Lung (tissue), 12 donors: Measurements from ENCODE around the gene ARID5B. TPM values are rescaled to one million over a fixed set of nuclear protein-coding genes. Genes with fewer than 3 reads are reported as not detected.
A peak's percentile ranks its signal among the peaks of the same experiment; 100 is the strongest.

ENCODE experiments used
- ATAC-seq: fragments of 200-7000 bp; cut with Tn5 transposase; one replicate; pipeline ENCODE4 v1.9.1; 2020; ENCODE audit warnings: moderate number of reproducible peaks; ENCODE audit not compliant: insufficient read depth, low FRiP score
- DNase-seq, 3 donors: peaks; one replicate each; pipeline ENCODE4 v3.0.0-alpha.2; 2013 to 2017
- H3K27ac ChIP-seq, 2 donors: one replicate each; pipeline ENCODE4 v1.5.1; 2013; ENCODE audit warnings: mild to moderate bottlenecking in 2 of 2, moderate library complexity in 2 of 2, control low read depth in 1 of 2, inconsistent platforms in 1 of 2, low read depth in 1 of 2, low read length in 1 of 2
- H3K27me3 ChIP-seq, 3 donors: one replicate each; pipeline ENCODE4 v1.5.1; 2013; ENCODE audit warnings: low read length in 2 of 3; ENCODE audit not compliant: control insufficient read depth in 3 of 3, insufficient read depth in 3 of 3
- H3K36me3 ChIP-seq, 4 donors: one replicate each; pipeline ENCODE4 v1.5.1; 2013; ENCODE audit warnings: low read length in 4 of 4, mild to moderate bottlenecking in 1 of 4, moderate library complexity in 1 of 4; ENCODE audit not compliant: control insufficient read depth in 4 of 4, insufficient read depth in 4 of 4
- H3K4me1 ChIP-seq, 5 donors: one replicate each; pipeline ENCODE4 v1.5.1; 2013; ENCODE audit warnings: low read length in 5 of 5, mild to moderate bottlenecking in 2 of 5, moderate library complexity in 1 of 5; ENCODE audit not compliant: control insufficient read depth in 5 of 5, insufficient read depth in 5 of 5
- H3K4me3 ChIP-seq: one replicate; pipeline ENCODE4 v1.5.1; 2013; ENCODE audit warnings: mild to moderate bottlenecking, control low read depth, moderate library complexity
- H3K9ac ChIP-seq, 2 donors: one replicate each; pipeline ENCODE4 v1.5.1; 2013; ENCODE audit warnings: low read length in 2 of 2, control low read depth in 1 of 2; ENCODE audit not compliant: insufficient read depth in 1 of 2
- H3K9me3 ChIP-seq, 4 donors: one replicate each; pipeline ENCODE4 v1.5.1; 2013; ENCODE audit warnings: low read length in 3 of 4, mild to moderate bottlenecking in 1 of 4, moderate library complexity in 1 of 4; ENCODE audit not compliant: control insufficient read depth in 4 of 4, insufficient read depth in 3 of 4
- WGBS, 2 donors: extraction: QIAGEN DNeasy Blood & Tissue Kit; methylation state at CpG; one replicate each; pipeline ENCODE4 v1.1.7; 2013; 5-methylcytosine and 5-hydroxymethylcytosine counted together
- polyA plus RNA-seq, 2 donors: library from polyadenylated mRNA; stranded (reverse); fragments of 200-250 nt; gene quantifications; one replicate each; pipeline ENCODE4 v1.2.1, GENCODE V29; 2013
- total RNA-seq, 2 donors: library from RNA; depleted of rRNA in 1 of 2; stranded (reverse); fragments of >200 nt in 1 of 2; gene quantifications; one replicate each; pipeline ENCODE4 v1.2.1, GENCODE V29; 2014 to 2021
- TF ChIP-seq, protein P1 (sequence below): IDR thresholded peaks from 2 replicates; pipeline ENCODE4 v1.5.1; 2012; ENCODE audit warnings: mild to moderate bottlenecking; ENCODE audit errors: control extremely low read depth, extremely low read depth
- donor health status: control.
- donor health status: control.
- donor health status: Bipolar disorder and iron deficiency.
- donor health status: healthy.
- donor health status: DM: yes; HTN: yes; CAD: no.

The ARID5B gene
- total and polyA plus RNA-seq, 4 donors: 7.8 to 95.3 (median 22.0) TPM

- TF ChIP-seq, protein P1, sequence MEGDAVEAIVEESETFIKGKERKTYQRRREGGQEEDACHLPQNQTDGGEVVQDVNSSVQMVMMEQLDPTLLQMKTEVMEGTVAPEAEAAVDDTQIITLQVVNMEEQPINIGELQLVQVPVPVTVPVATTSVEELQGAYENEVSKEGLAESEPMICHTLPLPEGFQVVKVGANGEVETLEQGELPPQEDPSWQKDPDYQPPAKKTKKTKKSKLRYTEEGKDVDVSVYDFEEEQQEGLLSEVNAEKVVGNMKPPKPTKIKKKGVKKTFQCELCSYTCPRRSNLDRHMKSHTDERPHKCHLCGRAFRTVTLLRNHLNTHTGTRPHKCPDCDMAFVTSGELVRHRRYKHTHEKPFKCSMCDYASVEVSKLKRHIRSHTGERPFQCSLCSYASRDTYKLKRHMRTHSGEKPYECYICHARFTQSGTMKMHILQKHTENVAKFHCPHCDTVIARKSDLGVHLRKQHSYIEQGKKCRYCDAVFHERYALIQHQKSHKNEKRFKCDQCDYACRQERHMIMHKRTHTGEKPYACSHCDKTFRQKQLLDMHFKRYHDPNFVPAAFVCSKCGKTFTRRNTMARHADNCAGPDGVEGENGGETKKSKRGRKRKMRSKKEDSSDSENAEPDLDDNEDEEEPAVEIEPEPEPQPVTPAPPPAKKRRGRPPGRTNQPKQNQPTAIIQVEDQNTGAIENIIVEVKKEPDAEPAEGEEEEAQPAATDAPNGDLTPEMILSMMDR: no peak
- H3K4me3 ChIP-seq: no peak overlapping the region
- H3K36me3 ChIP-seq: peaks cover 7 to 29% (median 13%) of the 10 kb centered on the region in 4 donors
- H3K4me1 ChIP-seq: peaks cover 8 to 59% (median 38%) of the 10 kb centered on the region in 5 donors
- 81 to 83% methylated on average over 5 of the region's 5 CpGs for WGBS, 2 donors
- H3K27me3 ChIP-seq: no peaks in the 10 kb centered on the region
- H3K9ac ChIP-seq: peak overlapping the region in 1 of 2 donors; percentile 75
- H3K9me3 ChIP-seq: no peaks in the 10 kb centered on the region
- H3K27ac ChIP-seq: peak overlapping the region in 1 of 2 donors; percentile 92
- DNase-seq (peak in 2 of 3 donors; percentile 60 to 68), ATAC-seq (no peak)
Measured at GRCh38 chr10:62081341-62082270, 180.1 kb downstream of the ARID5B start.

GRCh38 chr10:62082271-62082656 is 180.8 kb downstream of the ARID5B start:
- Histone ChIP-seq H3K27me3 (no peaks in the 10 kb centered on the region), H3K9ac (peak overlapping the region in 1 of 2 donors; percentile 75), H3K9me3 (no peaks in the 10 kb centered on the region), H3K36me3 (peaks cover 9 to 32% (median 14%) of the 10 kb centered on the region in 4 donors), H3K4me1 (peaks cover 6 to 53% (median 33%) of the 10 kb centered on the region in 5 donors), H3K27ac (peak overlapping the region in 1 of 2 donors; percentile 92), H3K4me3 (no peak overlapping the region)
- ATAC-seq (no peak), DNase-seq (peak in 1 of 3 donors; percentile 35)
- TF ChIP-seq, protein P1: no peak
- WGBS, 2 donors: 40 to 70% methylated on average over 1 of the region's 1 CpG

- Histone ChIP-seq H3K9ac (peak overlapping the region in 1 of 2 donors; percentile 75), H3K27me3 (no peaks in the 10 kb centered on the region), H3K4me1 (peaks cover 6 to 51% (median 33%) of the 10 kb centered on the region in 5 donors), H3K27ac (peak overlapping the region; percentile 92 to 93), H3K4me3 (no peak overlapping the region), H3K9me3 (no peaks in the 10 kb centered on the region), H3K36me3 (peaks cover 9 to 31% (median 18%) of the 10 kb centered on the region in 4 donors)
- peak; percentile 53 to 87 (median 84) for DNase-seq
- WGBS, 2 donors: 0 to 4% methylated on average over 7 of the region's 7 CpGs
- ATAC-seq: peak; percentile 38
- TF ChIP-seq, protein P1: no peak
Measured at GRCh38 chr10:62082729-62083411, 181.4 kb downstream of the ARID5B start.
